LoVo (cell line): ENCODE measurements around the gene DEFB125.
"Not testable (repeated sequence)": the region's sequence is repeated elsewhere in the genome, so short reads cannot be mapped to it uniquely, and the experiment has no call there.

Experiments
- DNase-seq: peaks from one replicate; pipeline ENCODE4 v3.0.0-alpha.2; 2016; ENCODE audit warnings: low spot score

The DEFB125 gene

DNA sequence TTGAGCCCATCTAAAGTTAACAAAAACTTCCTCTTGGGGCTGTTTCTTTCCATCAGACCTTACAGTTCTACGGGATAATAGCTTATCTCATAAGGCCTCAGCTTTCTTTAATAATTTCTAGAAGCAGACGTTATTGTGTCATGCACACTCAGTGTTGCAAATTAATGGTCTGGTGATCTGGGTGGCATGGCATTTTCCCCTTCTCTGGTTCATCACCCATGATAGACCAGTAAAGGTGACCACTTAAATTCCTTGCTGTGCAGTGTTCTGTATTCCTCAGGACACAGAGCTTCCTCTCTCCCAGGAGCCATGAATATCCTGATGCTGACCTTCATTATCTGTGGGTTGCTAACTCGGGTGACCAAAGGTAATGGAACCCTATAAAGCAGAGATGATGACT is at the start of gene DEFB125:
Gene DEFB125, plus strand, starts transcription at position 272 of the 400 bp plus-strand sequence. Its CDS starts 38 bp downstream, at position 310.
- DNase-seq, result no peak

DNA sequence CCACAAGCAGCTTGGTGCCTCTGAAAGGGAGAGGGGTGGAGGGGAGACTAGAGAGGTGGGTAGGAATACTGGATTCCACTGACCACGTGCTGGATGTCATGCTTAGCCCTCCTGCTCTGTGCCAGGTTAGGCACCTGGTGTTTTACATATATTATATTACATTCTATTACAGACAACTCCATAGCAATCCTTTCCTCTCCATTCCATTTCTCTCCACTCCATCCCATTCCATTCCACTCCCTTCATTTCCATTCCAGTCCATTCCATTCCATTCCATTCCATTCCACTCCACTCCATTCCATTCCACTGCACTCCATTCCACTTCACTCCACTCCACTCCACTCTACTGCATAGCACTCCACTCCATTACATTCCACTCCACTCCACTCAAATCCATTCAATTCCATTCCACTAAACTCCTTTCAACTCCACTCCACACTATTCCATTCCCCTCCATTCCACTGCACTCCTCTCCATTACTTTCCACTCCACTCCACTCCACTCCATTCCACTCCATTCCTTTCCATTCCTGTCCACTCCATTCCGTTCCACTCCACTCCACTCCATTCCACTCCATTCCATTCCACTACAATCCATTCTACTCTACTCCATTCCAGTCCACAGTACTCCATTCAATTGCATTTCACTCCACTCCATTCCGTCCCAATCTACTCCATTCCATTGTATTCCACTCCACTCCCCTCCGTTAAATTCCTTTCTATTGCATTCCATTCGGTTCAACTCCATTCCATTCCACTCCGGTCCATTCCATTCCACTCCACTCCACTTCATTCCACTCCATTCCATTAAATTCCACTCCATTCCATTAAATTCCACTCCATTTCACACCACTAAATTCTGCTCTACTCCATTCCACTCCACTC is 27.2 kb upstream of the DEFB125 start:
- no peak for DNase-seq

DNA sequence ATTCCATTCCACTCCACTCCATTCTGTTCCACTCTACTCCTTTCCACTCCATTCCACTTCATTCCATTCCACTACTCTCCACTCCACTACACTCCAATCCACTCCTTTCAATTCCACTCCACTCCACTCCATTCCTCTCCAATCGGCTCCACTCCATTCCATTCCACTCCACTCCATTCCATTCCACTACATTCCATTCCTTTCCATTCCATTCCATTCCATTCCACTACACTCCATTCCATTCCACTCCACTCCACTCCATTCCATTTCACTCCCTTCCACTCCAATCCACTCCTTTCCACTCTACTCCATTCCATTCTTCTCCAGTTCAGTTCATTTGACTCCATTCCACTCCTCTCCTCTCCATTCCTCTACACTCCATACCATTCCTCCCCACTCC is 26.2 kb upstream of the DEFB125 start:
- no peak for DNase-seq

DNA sequence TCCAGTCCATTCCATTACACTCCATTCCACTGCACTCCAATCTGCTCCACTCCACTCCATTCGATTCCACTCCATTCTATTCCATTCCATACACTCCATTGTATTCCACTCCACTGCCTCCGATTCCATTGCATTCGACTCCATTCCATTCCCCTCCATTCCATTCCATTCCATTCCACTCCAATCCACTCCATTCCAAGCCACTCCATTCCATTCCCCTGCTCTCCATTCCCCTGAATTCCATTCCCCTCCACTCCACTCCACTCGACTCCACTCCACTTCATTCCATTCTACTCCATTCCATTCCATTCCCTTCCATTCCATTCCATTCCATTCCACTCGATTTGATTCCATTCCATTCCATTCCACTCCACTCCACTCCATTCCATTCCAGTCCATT is 25.7 kb upstream of the DEFB125 start:
- no peak for DNase-seq

DNA sequence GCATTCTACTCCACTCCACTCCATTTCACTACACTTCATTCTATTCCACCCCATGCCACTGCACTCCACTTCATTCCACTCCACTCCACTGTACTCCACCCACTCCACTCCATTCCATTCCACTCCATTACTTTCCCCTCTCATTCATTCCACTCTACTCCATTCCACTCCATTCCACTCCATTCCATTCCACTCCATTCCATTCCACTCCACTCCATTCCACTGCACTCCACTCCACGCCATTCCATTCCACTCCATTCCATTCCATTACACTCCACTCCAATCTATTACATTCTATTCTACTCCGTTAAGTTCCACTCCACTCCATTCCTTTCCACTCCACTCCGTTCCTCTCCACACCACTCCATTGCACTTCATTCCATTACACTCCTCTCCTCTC is 25.0 kb upstream of the DEFB125 start:
- DNase-seq, result no peak

GRCh38 chr20:64026-64603 is 23.4 kb upstream of the DEFB125 start:
- no peak for DNase-seq

DNA sequence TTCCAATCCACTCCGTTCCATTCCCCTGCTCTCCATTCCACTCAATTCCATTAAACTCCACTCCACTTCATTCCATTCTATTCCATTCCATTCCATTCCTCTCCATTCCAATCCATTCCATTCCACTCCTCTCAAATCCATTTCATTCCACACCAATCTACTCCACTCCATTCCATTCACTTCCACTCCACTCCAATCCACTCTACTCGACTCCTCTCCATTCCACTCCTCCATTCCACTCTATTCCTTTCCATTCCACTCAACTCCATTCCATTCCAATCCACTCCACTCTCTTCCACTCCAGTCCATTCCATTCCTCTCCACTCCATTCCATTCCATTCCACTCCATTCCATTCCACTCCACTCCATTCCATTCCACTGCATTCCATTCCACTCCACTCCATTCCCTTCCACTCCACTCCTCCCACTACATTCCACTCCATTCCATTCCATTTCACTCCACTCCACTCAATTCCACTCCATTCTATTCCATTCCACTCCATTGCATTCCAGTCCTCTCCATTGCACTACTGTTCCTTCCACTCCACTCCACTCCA is 22.6 kb upstream of the DEFB125 start:
- no peak for DNase-seq

DNA sequence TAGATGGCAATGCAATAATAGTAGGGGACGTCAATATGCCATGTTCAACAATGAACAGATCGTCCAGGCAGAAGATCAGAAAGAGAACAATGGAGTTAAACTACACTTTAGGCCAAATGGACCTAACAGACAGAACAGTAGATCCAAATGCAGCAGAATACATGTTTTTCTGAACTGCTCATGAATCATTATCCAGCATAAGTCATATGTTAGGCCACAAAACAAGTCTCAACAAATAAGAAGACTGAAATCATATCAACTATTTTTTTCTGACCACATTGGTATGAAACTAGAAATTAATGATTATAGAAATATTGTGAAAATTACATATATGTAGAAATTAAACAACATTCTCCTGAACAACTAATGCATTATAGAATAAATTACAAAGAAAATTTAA is 10.2 kb upstream of the DEFB125 start:
- DNase-seq, result no peak

GRCh38 chr20:78338-78737 is 9.1 kb upstream of the DEFB125 start:
- DNase-seq, result no peak

GRCh38 chr20:79565-79964 is 7.9 kb upstream of the DEFB125 start:
- no peak for DNase-seq

GRCh38 chr20:90651-91050 is 3.2 kb downstream of the DEFB125 start:
- no peak for DNase-seq

- no peak for DNase-seq
Observed at GRCh38 chr20:93641-94040, 6.2 kb downstream of the DEFB125 start.

DNA sequence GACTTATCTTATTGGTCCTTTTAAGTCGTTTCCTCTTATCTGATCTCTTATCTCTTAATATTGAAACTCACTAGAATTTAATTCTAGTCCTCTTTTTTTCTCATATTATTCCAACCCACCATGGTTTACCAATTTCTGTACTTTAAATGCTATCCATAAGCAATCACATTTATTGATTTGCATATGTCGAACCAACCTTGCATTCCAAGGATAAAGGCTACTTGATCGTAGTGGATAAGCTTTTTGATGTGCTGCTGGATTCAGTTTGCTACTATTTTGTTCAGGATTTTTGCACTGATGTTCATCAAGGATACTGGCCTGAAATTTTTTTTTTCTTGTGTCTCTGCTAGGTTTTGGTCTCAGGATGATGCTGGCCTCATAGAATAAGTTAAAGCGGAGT is 7.7 kb downstream of the DEFB125 start:
- no peak for DNase-seq

GRCh38 chr20:97691-98090 is 10.2 kb downstream of the DEFB125 start:
- DNase-seq, result not testable (repeated sequence)

GRCh38 chr20:101975-102374 is 14.5 kb downstream of the DEFB125 start:
- DNase-seq, result no peak

DNA sequence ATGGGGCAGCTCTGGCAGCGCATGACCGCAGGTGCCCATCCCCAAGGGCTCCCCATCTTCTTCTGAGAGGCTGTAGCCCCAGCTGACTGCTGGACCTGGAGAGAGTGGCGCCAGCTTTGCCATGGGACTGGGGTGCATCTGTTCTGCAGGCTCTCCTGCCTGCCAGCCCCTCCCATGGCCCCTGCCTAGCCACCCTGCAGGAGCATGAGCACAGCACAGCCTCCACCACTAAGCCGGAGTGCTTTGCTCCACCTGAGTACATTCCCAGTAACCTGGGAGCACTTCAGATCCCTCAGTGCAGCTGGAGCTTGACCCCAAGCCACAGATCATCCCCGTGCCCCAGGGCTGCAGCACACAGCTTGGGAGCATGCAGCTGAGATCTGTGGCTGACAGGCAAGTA is 16.0 kb downstream of the DEFB125 start:
- DNase-seq, result no peak

GRCh38 chr20:112396-112795 is 24.9 kb downstream of the DEFB125 start:
- DNase-seq, result no peak

- no peak for DNase-seq
Observed at GRCh38 chr20:117518-117917, 30.0 kb downstream of the DEFB125 start.

- not testable (repeated sequence) for DNase-seq
Observed at GRCh38 chr20:129786-130323, 42.4 kb downstream of the DEFB125 start.

- no peak for DNase-seq
Observed at GRCh38 chr20:137668-138490, 50.4 kb downstream of the DEFB125 start.

DNA sequence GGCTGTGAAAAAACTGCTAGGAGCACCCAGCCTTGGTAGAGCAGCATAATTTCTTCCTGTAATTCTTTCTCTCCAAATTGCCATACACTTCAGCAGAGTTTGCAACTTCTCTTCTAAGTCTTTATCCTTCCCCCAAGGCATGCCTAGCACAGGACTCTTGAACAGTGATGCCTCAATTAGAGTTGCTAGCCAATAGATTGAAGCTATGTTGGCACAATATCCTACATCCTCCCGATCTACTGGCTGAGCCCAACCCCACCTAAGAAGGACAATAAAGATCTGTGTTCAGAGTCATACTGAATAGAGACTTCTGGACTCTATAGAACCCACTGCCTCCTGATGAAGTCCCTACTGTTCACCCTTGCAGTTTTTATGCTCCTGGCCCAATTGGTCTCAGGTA is 54.8 kb downstream of the DEFB125 start, which contains the start of gene DEFB126:
Gene DEFB126, plus strand, starts transcription at position 301 of the 400 bp plus-strand sequence. Its CDS starts 39 bp downstream, at position 340.
- no peak for DNase-seq

DNA sequence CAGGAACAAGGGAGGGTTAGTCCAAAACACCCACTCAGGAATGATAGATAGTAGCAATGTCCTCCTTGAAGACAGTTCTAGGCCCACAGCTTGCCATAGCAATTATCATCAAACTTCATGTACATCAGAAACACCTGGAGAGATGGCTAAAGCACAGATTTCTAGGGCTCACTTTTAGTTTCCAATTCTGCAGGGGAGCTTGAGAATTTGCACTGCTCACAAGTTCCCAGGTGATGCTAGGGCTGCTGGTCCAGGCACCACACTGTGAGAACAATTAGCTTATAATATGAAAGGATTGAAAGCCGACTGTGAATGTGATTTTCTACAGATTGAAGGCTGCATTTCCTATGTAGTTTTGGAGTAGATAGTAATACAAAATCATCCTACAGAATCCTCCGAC is 58.4 kb downstream of the DEFB125 start:
- no peak for DNase-seq
